ENCODE results near the gene PAPLN. TPM values are rescaled to one million over a fixed set of nuclear protein-coding genes. Genes with fewer than 3 reads are reported as not detected.

The PAPLN gene
- total RNA-seq, 1 donor: 0.31 TPM

DNA sequence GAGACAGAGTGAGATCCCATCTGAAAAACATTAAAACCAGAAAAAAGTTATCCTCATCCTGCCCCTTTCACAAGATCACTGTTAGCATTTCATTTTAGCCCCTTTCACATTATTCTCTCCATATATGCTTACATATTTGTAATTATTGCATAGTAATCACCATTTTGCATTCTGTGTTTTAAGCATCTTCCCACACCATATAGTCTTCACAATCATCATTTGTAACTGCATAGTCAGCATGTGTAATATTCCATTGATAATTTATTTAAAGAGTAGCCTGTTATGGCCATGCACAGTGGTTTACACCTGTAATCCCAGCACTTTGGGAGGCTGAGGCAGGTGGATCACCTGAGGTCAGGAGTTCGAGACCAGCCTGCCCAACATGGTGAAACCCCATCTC, 11.8 kb downstream of the PAPLN start:
- no peak overlapping the region for H3K4me3 ChIP-seq (ENCODE audit: low read length)
- peaks cover 23% of the 10 kb centered on the region for H3K4me1 ChIP-seq (ENCODE audit: insufficient read depth, low read length)
- no peaks in the 10 kb centered on the region for H3K27me3 ChIP-seq (ENCODE audit: insufficient read depth, low read length)
- H3K9me3 ChIP-seq (ENCODE audit: low read depth, low read length): no peaks in the 10 kb centered on the region

DNA sequence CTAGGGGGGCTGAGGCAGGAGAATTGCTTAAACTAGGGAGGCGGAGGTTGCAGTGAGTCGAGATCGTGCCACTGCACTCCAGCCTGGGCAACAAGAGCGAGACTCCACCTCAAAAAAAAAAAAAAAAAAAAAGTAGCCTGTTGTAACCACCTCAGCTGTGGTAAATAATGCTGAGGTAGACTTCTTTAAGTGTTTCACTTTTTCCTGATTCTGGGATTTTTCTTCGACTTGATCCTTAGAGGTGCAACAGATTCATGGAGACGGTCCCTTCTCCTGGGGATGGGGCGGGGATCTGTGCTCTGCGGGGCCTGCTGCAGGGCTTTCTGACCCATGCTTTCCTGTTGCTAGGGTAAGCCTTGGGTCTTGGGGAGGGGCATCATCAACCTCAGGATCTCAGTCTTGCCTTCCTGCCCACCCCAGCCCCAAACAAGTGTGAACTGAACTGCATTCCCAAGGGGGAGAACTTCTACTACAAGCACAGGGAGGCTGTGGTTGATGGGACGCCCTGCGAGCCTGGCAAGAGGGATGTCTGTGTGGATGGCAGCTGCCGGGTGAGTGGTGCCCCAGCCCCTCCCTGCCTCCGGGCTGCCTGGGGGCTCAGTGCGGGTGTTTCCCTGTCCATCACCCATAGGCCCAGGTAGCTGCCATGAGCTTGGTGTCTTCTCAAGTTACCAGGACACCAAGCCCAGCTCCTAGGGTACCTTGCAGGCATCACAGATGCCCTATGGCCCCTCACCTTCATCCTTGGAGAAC, 12.4 kb downstream of the PAPLN start:
- H3K9me3 ChIP-seq (ENCODE audit: low read depth, low read length): no peaks in the 10 kb centered on the region
- no peaks in the 10 kb centered on the region for H3K27me3 ChIP-seq (ENCODE audit: insufficient read depth, low read length)
- peaks cover 23% of the 10 kb centered on the region for H3K4me1 ChIP-seq (ENCODE audit: insufficient read depth, low read length)
- no peak overlapping the region for H3K4me3 ChIP-seq (ENCODE audit: low read length)

DNA sequence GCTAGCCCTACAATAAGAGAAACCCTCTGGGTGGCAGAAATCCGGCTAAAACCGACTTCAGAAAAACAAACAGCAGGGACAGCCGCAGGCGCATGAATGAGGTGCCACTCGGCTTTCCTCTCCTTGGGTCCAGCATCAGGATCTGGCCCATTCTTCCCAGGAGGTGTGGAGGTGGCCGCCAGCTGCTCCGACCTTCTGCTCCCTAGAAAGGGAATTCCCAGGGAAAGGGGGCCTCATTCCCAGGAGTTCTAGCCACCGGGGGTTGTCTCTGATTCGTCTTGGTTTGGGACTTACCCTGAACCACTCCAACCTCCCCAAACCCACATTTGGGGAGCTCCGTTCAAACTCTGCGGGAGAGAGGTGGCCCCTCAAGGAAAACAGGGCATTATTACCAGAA, 13.0 kb downstream of the PAPLN start:
- Histone ChIP-seq H3K4me1 (ENCODE audit: insufficient read depth, low read length) (peaks cover 18% of the 10 kb centered on the region), H3K9me3 (ENCODE audit: low read depth, low read length) (no peaks in the 10 kb centered on the region), H3K4me3 (ENCODE audit: low read length) (no peak overlapping the region), H3K27me3 (ENCODE audit: insufficient read depth, low read length) (no peaks in the 10 kb centered on the region)

DNA sequence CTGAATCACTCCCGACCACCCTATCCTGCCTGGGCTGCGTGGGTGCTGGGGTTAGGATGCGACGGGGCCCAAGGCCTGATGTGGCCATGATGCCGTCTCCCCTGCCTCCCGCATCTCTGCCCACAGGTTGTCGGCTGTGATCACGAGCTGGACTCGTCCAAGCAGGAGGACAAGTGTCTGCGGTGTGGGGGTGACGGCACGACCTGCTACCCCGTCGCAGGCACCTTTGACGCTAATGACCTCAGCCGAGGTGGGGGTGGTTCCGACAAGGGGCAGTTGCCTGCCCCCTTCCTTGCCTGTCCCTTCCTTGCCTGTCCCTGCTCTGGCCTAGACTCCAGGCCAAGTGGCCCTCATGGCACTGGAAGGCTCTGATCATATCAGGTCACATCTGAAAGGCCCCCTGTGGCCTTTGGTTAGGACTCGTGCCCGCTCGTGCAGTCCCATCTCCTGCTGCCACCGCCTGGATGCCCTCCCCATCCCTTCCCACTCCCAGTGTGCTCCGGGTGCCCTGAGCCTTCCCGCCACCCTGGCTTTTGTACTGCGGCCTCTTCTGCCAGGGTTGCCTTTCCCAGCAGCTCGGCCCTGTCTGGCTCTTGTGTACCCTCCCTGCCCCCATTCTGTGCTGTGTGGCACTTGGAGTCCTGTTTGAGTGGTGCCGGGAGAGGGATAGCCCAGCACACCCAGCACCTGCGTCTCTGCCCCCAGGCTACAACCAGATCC, 13.6 kb downstream of the PAPLN start:
- H3K27me3 ChIP-seq (ENCODE audit: insufficient read depth, low read length): no peaks in the 10 kb centered on the region
- no peak overlapping the region for H3K4me3 ChIP-seq (ENCODE audit: low read length)
- H3K4me1 ChIP-seq (ENCODE audit: insufficient read depth, low read length): peaks cover 12% of the 10 kb centered on the region
- no peaks in the 10 kb centered on the region for H3K9me3 ChIP-seq (ENCODE audit: low read depth, low read length)

DNA sequence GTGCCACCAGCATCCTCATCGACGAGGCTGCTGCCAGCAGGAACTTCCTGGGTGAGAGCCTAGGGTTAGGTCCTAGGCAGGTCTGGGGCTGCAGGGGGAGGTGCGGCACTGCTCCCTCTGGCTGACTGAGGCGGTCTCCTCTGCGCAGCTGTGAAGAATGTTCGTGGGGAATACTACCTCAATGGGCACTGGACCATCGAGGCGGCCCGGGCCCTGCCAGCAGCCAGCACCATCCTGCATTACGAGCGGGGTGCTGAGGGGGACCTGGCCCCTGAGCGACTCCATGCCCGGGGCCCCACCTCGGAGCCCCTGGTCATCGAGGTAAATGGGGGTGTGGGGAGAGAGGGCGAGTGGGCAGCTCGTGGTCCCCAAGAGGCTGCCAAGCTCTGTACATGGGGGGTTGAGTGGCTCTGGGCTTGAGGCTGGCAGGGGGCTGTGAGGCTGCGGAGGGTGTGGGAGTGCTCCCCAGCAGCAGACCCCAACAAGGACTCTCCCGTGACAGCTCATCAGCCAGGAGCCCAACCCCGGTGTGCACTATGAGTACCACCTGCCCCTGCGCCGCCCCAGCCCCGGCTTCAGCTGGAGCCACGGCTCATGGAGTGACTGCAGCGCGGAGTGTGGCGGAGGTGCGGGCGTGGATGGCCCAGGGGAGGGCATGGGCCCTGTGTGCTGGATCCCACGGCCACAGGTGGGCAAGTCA, 14.4 kb downstream of the PAPLN start:
- H3K27me3 ChIP-seq (ENCODE audit: insufficient read depth, low read length): no peaks in the 10 kb centered on the region
- no peaks in the 10 kb centered on the region for H3K9me3 ChIP-seq (ENCODE audit: low read depth, low read length)
- no peak overlapping the region for H3K4me3 ChIP-seq (ENCODE audit: low read length)
- H3K4me1 ChIP-seq (ENCODE audit: insufficient read depth, low read length): peaks cover 5% of the 10 kb centered on the region

DNA sequence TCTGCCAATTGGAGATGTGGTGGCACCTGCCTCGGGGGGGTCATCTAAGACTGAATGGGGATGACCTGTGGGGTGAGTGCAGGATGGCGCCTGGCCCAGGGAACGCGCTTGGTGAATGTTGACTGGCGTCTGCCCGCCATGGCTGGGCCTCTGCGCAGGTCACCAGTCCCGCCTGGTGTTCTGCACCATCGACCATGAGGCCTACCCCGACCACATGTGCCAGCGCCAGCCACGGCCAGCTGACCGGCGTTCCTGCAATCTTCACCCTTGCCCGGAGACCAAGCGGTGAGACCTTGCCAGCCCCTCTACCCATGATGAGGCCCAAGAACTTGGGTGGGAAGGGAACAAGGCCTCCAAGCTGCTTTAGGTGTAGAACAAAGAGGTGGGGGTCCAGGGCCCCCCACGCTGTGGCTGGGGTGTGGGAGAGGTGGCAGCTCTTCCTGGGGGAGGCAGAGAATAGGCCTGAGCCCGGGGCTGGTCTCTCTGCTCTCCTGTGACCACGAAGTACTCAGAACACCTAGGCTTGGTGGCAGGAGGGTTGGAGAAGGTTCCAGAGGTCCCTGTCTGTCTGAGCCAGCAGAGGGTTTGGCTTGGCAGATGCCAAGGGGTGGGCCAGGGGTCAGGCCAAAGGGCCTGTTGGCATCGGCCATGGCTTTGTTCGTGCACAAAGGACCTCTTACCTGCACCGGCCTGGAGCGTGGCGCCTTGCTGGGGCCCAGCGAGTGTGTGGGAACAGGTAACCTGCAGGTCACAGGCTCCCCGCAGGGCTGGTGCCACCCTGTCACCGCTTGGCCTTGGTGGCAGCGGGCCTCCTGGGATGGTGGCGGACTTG, 15.4 kb downstream of the PAPLN start:
- Histone ChIP-seq H3K4me1 (ENCODE audit: insufficient read depth, low read length) (no peaks in the 10 kb centered on the region), H3K9me3 (ENCODE audit: low read depth, low read length) (no peaks in the 10 kb centered on the region), H3K4me3 (ENCODE audit: low read length) (no peak overlapping the region), H3K27me3 (ENCODE audit: insufficient read depth, low read length) (no peaks in the 10 kb centered on the region)

DNA sequence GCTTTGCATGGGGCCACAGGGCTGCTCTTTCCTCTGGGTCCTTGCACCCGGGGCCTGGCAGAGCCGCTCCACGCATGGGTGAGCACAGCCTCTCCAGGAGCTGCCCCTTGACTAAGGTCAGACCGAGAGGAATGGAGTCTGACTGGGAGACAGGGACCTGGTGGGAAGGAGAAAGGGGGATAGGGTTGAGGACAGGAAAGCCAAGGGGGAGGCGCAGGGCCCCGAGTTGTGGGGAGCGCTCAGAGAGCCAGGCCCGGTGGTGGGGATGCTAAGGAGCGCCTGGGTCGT, 16.0 kb downstream of the PAPLN start:
- H3K4me1 ChIP-seq (ENCODE audit: insufficient read depth, low read length): no peaks in the 10 kb centered on the region
- no peaks in the 10 kb centered on the region for H3K9me3 ChIP-seq (ENCODE audit: low read depth, low read length)
- no peak overlapping the region for H3K4me3 ChIP-seq (ENCODE audit: low read length)
- H3K27me3 ChIP-seq (ENCODE audit: insufficient read depth, low read length): no peaks in the 10 kb centered on the region

DNA sequence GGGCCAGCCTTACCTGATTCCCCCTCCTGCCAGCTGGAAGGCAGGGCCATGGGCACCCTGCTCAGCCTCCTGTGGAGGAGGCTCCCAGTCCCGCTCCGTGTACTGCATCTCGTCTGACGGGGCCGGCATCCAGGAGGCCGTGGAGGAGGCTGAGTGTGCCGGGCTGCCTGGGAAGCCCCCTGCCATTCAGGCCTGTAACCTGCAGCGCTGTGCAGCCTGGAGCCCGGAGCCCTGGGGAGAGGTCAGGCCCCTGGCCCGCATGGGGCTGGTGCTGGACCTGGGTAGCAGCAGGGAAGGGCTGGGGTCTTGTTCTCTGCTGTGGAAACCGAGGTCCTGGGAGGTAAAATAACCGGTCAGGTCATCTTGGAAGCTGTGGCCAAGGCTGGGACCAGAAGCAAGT, 16.4 kb downstream of the PAPLN start:
- Histone ChIP-seq H3K4me3 (ENCODE audit: low read length) (no peak overlapping the region), H3K9me3 (ENCODE audit: low read depth, low read length) (no peaks in the 10 kb centered on the region), H3K4me1 (ENCODE audit: insufficient read depth, low read length) (no peaks in the 10 kb centered on the region), H3K27me3 (ENCODE audit: insufficient read depth, low read length) (no peaks in the 10 kb centered on the region)

DNA sequence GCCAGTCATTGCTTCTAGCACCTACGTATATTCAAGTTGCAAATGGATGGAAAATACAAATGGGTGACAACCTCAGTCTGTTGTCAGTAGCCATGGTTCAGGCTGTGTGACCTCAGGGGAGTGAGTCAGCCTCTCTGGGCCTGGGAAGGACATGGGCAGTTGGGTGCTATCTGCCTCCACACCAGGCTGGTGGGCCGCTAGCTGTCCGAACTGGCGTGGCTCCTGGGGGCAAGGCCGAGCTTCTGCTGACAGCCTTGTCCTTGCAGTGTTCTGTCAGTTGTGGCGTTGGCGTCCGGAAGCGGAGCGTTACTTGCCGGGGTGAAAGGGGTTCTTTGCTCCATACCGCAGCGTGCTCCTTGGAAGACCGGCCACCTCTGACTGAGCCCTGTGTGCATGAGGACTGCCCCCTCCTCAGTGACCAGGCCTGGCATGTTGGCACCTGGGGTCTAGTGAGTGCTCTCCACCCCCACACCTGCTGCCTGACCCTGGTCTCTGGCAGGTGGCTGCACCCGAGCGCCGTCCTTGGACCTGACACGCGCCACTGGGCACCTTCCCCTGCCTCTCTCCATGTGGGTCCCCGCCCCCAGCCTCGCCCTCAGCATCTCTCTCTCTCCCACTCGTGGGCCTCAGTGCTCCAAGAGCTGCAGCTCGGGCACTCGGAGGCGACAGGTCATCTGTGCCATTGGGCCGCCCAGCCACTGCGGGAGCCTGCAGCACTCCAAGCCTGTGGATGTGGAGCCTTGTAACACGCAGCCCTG, 17.1 kb downstream of the PAPLN start:
- Histone ChIP-seq H3K4me1 (ENCODE audit: insufficient read depth, low read length) (no peaks in the 10 kb centered on the region), H3K9me3 (ENCODE audit: low read depth, low read length) (no peaks in the 10 kb centered on the region), H3K4me3 (ENCODE audit: low read length) (no peak overlapping the region), H3K27me3 (ENCODE audit: insufficient read depth, low read length) (no peaks in the 10 kb centered on the region)

DNA sequence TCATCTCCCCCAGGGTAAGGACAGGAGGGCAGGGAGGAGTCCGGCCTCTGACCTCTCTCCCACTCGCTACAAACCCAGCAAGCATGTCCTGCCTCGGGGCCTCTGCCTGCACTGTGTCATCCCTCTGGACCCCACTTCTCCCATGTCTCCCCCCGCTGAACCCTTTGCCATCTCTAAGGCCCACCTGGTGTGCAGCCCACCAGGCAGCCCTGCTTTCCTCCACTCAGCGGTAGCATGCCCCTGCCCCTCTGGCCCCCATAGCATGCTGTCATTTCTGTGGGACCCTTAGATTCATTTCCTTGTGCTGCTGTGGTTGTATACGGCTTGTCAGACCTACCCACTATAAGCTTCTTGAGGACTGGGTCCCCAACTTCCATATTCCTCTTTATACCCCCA, 17.7 kb downstream of the PAPLN start:
- Histone ChIP-seq H3K4me3 (ENCODE audit: low read length) (no peak overlapping the region), H3K9me3 (ENCODE audit: low read depth, low read length) (no peaks in the 10 kb centered on the region), H3K27me3 (ENCODE audit: insufficient read depth, low read length) (no peaks in the 10 kb centered on the region), H3K4me1 (ENCODE audit: insufficient read depth, low read length) (no peaks in the 10 kb centered on the region)

DNA sequence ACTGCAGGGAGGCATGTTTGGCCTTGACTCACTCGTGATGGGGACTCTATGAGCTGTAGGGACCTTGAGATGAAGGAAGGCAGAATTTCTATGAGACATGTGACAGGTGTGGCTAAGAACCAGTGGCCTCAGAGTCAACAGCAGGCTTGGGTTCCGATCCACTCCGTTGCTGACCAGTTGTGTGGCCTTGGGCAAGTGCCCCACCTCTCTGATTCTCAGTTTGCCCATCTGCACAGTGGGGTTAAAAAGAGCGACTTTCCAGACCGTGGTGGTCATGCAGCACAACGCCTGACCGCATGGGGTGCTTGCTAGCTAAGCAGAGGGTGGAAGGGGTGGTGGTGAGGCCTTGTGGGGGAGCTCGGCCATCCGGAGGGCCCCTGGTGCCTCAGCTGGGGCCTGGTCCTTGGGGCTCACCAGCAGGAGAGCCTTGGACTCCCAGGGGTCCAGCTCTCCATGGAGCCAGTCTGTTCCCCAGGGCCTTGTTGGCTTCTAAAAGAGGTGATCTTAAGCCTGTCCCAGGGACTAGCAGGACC, 18.5 kb downstream of the PAPLN start:
- H3K27me3 ChIP-seq (ENCODE audit: insufficient read depth, low read length): no peaks in the 10 kb centered on the region
- no peak overlapping the region for H3K4me3 ChIP-seq (ENCODE audit: low read length)
- H3K9me3 ChIP-seq (ENCODE audit: low read depth, low read length): no peaks in the 10 kb centered on the region
- H3K4me1 ChIP-seq (ENCODE audit: insufficient read depth, low read length): no peaks in the 10 kb centered on the region

DNA sequence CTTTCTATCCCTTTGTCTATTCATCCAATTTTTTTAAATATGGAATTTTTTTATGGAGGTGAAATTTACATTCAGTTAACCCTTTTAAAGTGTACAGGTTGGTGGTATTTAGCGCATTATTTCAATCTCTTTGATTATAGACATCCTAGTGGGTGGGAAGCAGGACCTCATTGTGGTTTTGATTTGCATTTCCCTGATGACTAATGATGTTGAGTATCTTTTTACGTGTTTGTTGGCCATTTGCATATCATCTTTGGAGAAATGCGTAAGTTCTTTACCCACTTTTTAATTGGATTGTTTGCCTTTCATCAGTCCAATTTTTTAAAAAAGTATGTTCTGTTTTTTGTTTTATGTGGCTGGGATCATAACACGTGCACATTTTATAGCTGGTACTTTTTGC, 20.8 kb downstream of the PAPLN start:
- Histone ChIP-seq H3K9me3 (ENCODE audit: low read depth, low read length) (no peaks in the 10 kb centered on the region), H3K4me3 (ENCODE audit: low read length) (no peak overlapping the region), H3K4me1 (ENCODE audit: insufficient read depth, low read length) (no peaks in the 10 kb centered on the region), H3K27me3 (ENCODE audit: insufficient read depth, low read length) (no peaks in the 10 kb centered on the region)

DNA sequence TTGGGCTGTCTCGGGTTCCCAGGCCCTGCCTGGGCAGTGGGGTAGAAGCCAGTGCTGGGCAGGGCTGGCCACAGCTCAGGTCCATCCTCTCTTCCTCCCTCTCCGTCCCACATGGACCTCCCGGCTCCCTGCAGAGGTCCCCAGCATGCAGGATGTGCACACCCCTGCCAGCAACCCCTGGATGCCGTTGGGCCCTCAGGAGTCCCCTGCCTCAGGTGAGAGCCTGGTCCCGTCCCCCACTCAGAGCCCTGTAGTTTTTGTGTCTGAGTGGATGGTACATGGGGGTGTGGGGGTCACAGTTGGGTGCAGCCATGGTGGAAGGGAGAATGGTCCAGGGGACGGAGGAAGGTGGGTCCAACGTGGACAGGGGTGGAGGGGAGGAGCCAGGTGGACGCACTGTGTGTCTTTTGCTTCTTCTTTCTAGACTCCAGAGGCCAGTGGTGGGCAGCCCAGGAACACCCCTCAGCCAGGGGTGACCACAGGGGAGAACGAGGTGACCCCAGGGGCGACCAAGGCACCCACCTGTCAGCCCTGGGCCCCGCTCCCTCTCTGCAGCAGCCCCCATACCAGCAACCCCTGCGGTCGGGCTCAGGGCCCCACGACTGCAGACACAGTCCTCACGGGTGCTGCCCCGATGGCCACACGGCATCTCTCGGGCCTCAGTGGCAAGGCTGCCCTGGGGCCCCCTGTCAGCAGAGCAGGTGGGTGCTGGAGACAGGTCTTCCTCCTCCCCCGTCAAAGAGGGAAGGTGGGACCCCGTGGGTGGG, 21.7 kb downstream of the PAPLN start:
- Histone ChIP-seq H3K9me3 (ENCODE audit: low read depth, low read length) (no peaks in the 10 kb centered on the region), H3K27me3 (ENCODE audit: insufficient read depth, low read length) (no peaks in the 10 kb centered on the region), H3K4me3 (ENCODE audit: low read length) (no peak overlapping the region), H3K4me1 (ENCODE audit: insufficient read depth, low read length) (no peaks in the 10 kb centered on the region)

DNA sequence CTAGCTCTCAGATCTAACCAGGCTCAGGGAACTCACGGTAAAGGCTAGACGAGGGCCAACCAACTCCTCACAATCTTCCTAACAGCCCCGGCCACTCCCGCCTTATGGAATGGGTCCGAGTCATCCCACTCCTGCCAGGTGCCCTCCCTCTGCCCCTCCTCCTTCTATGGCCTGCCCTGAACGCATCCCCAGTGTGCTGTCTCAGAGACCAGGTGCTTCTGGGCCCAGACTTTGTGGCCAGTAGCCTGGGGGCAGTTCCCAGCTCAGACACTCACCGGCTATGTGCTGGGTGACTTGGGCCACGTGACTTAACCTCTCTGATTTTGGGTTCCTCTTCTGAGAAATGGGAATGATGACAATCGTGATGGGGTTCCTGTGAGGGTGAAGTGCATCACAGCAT, 22.5 kb downstream of the PAPLN start:
- no peaks in the 10 kb centered on the region for H3K27me3 ChIP-seq (ENCODE audit: insufficient read depth, low read length)
- no peaks in the 10 kb centered on the region for H3K4me1 ChIP-seq (ENCODE audit: insufficient read depth, low read length)
- no peak overlapping the region for H3K4me3 ChIP-seq (ENCODE audit: low read length)

More for the DNA sequence above, 22.5 kb downstream of the PAPLN start:
- no peaks in the 10 kb centered on the region for H3K9me3 ChIP-seq (ENCODE audit: low read depth, low read length)

Data from mononuclear cell (primary cell).